Activated CD8-positive, alpha-beta memory T cell treated with anti-CD3 and anti-CD28 coated beads, Interleukin-2, amount 10 ng/mL, durations not matched to agents 7 days and 5 days (primary cell): ENCODE results near the gene TTYH3. TPM values are rescaled to one million over a fixed set of nuclear protein-coding genes. Genes with fewer than 3 reads are reported as not detected.
"Not testable (repeated sequence)": the region's sequence is repeated elsewhere in the genome, so short reads cannot be mapped to it uniquely, and the experiment has no call there.

Experiments
- ATAC-seq: fragments of 150-1000 bp; cut with Tn5 transposase; one replicate; pipeline ENCODE4 v1.10.0; 2021; ENCODE audit warnings: moderate library complexity
- CTCF ChIA-PET: fragments of 350-600 bp; sonication (Branson Sonifier 250); formaldehyde crosslinking; loops from one replicate; lab custom pipeline; 2021; ENCODE audit warnings: antibody characterized with exemption; lab: Charles Lee
- DNase-seq: peaks from one replicate; pipeline ENCODE4 v3.0.0-alpha.2; 2020
- H3K27ac Mint-ChIP-seq: one replicate; pipeline ENCODE4 v1.8.0; 2021; ENCODE audit warnings: mild to moderate bottlenecking, mixed read lengths
- H3K27me3 Mint-ChIP-seq: one replicate; pipeline ENCODE4 v1.8.0; 2021; ENCODE audit warnings: mixed read lengths
- H3K36me3 Mint-ChIP-seq: one replicate; pipeline ENCODE4 v1.8.0; 2021; ENCODE audit warnings: mild to moderate bottlenecking, mixed read lengths
- H3K4me1 Mint-ChIP-seq: one replicate; pipeline ENCODE4 v1.8.0; 2021; ENCODE audit warnings: mixed read lengths
- H3K4me3 Mint-ChIP-seq: one replicate; pipeline ENCODE4 v1.8.0; 2021; ENCODE audit warnings: mild to moderate bottlenecking, moderate library complexity, mixed read lengths
- H3K9me3 Mint-ChIP-seq: one replicate; pipeline ENCODE4 v1.8.0; 2022; ENCODE audit warnings: low read depth, mixed read lengths
- total RNA-seq, 2 experiments: library from RNA; stranded (reverse); gene quantifications; one replicate each; pipeline ENCODE4 v1.2.3, GENCODE V29; 2021

TTYH3 gene
- total RNA-seq, 2 experiments from 2014 or later = 19.9 to 31.7 TPM

- H3K36me3 Mint-ChIP-seq, H3K4me3 Mint-ChIP-seq: not testable (repeated sequence)
These were observed 60.2 kb downstream of the TTYH3 start for GRCh38 chr7:2691932-2692439.

GRCh38 chr7:2692543-2692942 lies 60.8 kb downstream of the TTYH3 start:
- no peak overlapping the region for H3K4me3 Mint-ChIP-seq
- H3K27ac Mint-ChIP-seq = no peak overlapping the region
- H3K36me3 Mint-ChIP-seq = no peaks in the 10 kb centered on the region
- ATAC-seq (no peak), DNase-seq (no peak)
- peaks cover 42% of the 10 kb centered on the region for H3K4me1 Mint-ChIP-seq
- CTCF ChIA-PET = interaction anchor here (1.6 to 10.4 kb wide), 3 partner anchors 18 to 27 kb away, joined by 4 to 70 read pairs (median 25); no protein-coding TSS in a partner anchor
- no peaks in the 10 kb centered on the region for H3K9me3 Mint-ChIP-seq
- peaks cover 59% of the 10 kb centered on the region for H3K27me3 Mint-ChIP-seq

More at GRCh38 chr7:2691932-2692439, 60.2 kb downstream of the TTYH3 start:
- not testable (repeated sequence) for ATAC-seq, DNase-seq, H3K9me3 Mint-ChIP-seq, H3K27ac Mint-ChIP-seq
- CTCF ChIA-PET = interaction anchor here (5.4 to 10.4 kb wide), 2 partner anchors 18 to 21 kb away, joined by 25 to 70 read pairs; no protein-coding TSS in a partner anchor
- Mint-ChIP-seq H3K4me1 (peaks cover 39% of the 10 kb centered on the region), H3K27me3 (peaks cover 62% of the 10 kb centered on the region)

GRCh38 chr7:2693420-2694121 lies 61.8 kb downstream of the TTYH3 start:
- not testable (repeated sequence) for H3K9me3 Mint-ChIP-seq, DNase-seq, H3K36me3 Mint-ChIP-seq, H3K27ac Mint-ChIP-seq, H3K4me3 Mint-ChIP-seq, ATAC-seq
- CTCF ChIA-PET = interaction anchor here (1.6 to 10.4 kb wide), 3 partner anchors 16 to 26 kb away, joined by 4 to 70 read pairs (median 25); no protein-coding TSS in a partner anchor
- peaks cover 48% of the 10 kb centered on the region for H3K4me1 Mint-ChIP-seq
- H3K27me3 Mint-ChIP-seq = peaks cover 58% of the 10 kb centered on the region

GRCh38 chr7:2694122-2694436 lies 62.3 kb downstream of the TTYH3 start:
- DNase-seq, H3K36me3 Mint-ChIP-seq, H3K27ac Mint-ChIP-seq, H3K4me3 Mint-ChIP-seq, ATAC-seq, H3K9me3 Mint-ChIP-seq: not testable (repeated sequence)
- H3K27me3 Mint-ChIP-seq = peaks cover 54% of the 10 kb centered on the region
- CTCF ChIA-PET = interaction anchor here (1.6 to 10.4 kb wide), 3 partner anchors 16 to 25 kb away, joined by 4 to 70 read pairs (median 25); no protein-coding TSS in a partner anchor
- peaks cover 48% of the 10 kb centered on the region for H3K4me1 Mint-ChIP-seq

- peak overlapping the region; percentile 82 for H3K27ac Mint-ChIP-seq
These were observed 66.9 kb downstream of the TTYH3 start for GRCh38 chr7:2698581-2699288.

GRCh38 chr7:2699289-2699620 lies 67.5 kb downstream of the TTYH3 start:
- Mint-ChIP-seq H3K36me3 (no peaks in the 10 kb centered on the region), H3K4me1 (peaks cover 36% of the 10 kb centered on the region), H3K9me3 (no peaks in the 10 kb centered on the region), H3K4me3 (peak overlapping the region; percentile 47), H3K27ac (peak overlapping the region; percentile 82), H3K27me3 (peaks cover 40% of the 10 kb centered on the region)
- CTCF ChIA-PET = interaction anchor here (0.6 to 4.0 kb wide), 13 partner anchors 10 to 278 kb away, joined by 3 to 107 read pairs (median 7); partner anchors contain the start of gene TTYH3
- no peak for DNase-seq
- no peak for ATAC-seq

More at GRCh38 chr7:2698581-2699288, 66.9 kb downstream of the TTYH3 start:
- peak overlapping the region; percentile 47 for H3K4me3 Mint-ChIP-seq
- H3K36me3 Mint-ChIP-seq = no peaks in the 10 kb centered on the region
- peaks cover 36% of the 10 kb centered on the region for H3K4me1 Mint-ChIP-seq
- H3K27me3 Mint-ChIP-seq = peaks cover 39% of the 10 kb centered on the region
- CTCF ChIA-PET = interaction anchor here (0.6 to 4.0 kb wide), 14 partner anchors 9 to 343 kb away, joined by 3 to 107 read pairs (median 6); no protein-coding TSS in a partner anchor
- ATAC-seq (peak; percentile 90), DNase-seq (peak; percentile 96)
- H3K9me3 Mint-ChIP-seq = no peaks in the 10 kb centered on the region

GRCh38 chr7:2700141-2700850 lies 68.5 kb downstream of the TTYH3 start:
- no peaks in the 10 kb centered on the region for H3K9me3 Mint-ChIP-seq
- CTCF ChIA-PET = interaction anchor here (0.5 to 4.0 kb wide), 7 partner anchors 10 to 230 kb away, joined by 3 to 107 read pairs (median 12); partner anchors contain the start of gene TTYH3
- ATAC-seq (no peak), DNase-seq (no peak)
- H3K4me1 Mint-ChIP-seq = peaks cover 36% of the 10 kb centered on the region
- H3K27me3 Mint-ChIP-seq = peaks cover 43% of the 10 kb centered on the region
- no peak overlapping the region for H3K4me3 Mint-ChIP-seq
- no peaks in the 10 kb centered on the region for H3K36me3 Mint-ChIP-seq
- peak overlapping the region; percentile 82 for H3K27ac Mint-ChIP-seq

- Mint-ChIP-seq H3K4me3 (no peak overlapping the region), H3K9me3 (no peaks in the 10 kb centered on the region), H3K27me3 (peaks cover 50% of the 10 kb centered on the region), H3K36me3 (no peaks in the 10 kb centered on the region), H3K4me1 (peaks cover 33% of the 10 kb centered on the region), H3K27ac (no peak overlapping the region)
- CTCF ChIA-PET = interaction anchor here (1.5 to 1.9 kb wide), 3 partner anchors 9 to 232 kb away, joined by 5 to 12 read pairs (median 6); no protein-coding TSS in a partner anchor
- DNase-seq (no peak), ATAC-seq (no peak)
These were observed 69.6 kb downstream of the TTYH3 start for GRCh38 chr7:2701424-2701823.

GRCh38 chr7:2701832-2702593 lies 70.2 kb downstream of the TTYH3 start:
- ATAC-seq (no peak), DNase-seq (no peak)
- no peaks in the 10 kb centered on the region for H3K36me3 Mint-ChIP-seq
- peaks cover 48% of the 10 kb centered on the region for H3K27me3 Mint-ChIP-seq
- peak overlapping the region; percentile 31 for H3K27ac Mint-ChIP-seq
- CTCF ChIA-PET = interaction anchor here (0.9 to 1.9 kb wide), 3 partner anchors 9 to 31 kb away, joined by 3 to 12 read pairs (median 6); no protein-coding TSS in a partner anchor
- no peak overlapping the region for H3K4me3 Mint-ChIP-seq
- H3K9me3 Mint-ChIP-seq = no peaks in the 10 kb centered on the region
- H3K4me1 Mint-ChIP-seq = peaks cover 29% of the 10 kb centered on the region

GRCh38 chr7:2702594-2702957 lies 70.8 kb downstream of the TTYH3 start:
- H3K4me1 Mint-ChIP-seq = peaks cover 25% of the 10 kb centered on the region
- no peak for ATAC-seq
- H3K27ac Mint-ChIP-seq = peak overlapping the region; percentile 31
- no peaks in the 10 kb centered on the region for H3K9me3 Mint-ChIP-seq
- CTCF ChIA-PET = interaction anchor here (0.9 to 1.9 kb wide), 3 partner anchors 8 to 32 kb away, joined by 3 to 12 read pairs (median 6); no protein-coding TSS in a partner anchor
- peaks cover 48% of the 10 kb centered on the region for H3K27me3 Mint-ChIP-seq
- no peak overlapping the region for H3K4me3 Mint-ChIP-seq
- DNase-seq = no peak
- H3K36me3 Mint-ChIP-seq = no peaks in the 10 kb centered on the region

- peaks cover 48% of the 10 kb centered on the region for H3K27me3 Mint-ChIP-seq
- ATAC-seq (no peak), DNase-seq (no peak)
- H3K9me3 Mint-ChIP-seq = no peaks in the 10 kb centered on the region
- H3K4me1 Mint-ChIP-seq = peaks cover 15% of the 10 kb centered on the region
- CTCF ChIA-PET = interaction anchor here (1.6 to 15.9 kb wide), 3 partner anchors 13 to 37 kb away, joined by 4 to 317 read pairs (median 41); no protein-coding TSS in a partner anchor
- no peak overlapping the region for H3K27ac Mint-ChIP-seq
- H3K36me3 Mint-ChIP-seq = no peaks in the 10 kb centered on the region
- H3K4me3 Mint-ChIP-seq = no peak overlapping the region
These were observed 73.7 kb downstream of the TTYH3 start for GRCh38 chr7:2705371-2706096.
